Measurements from ENCODE around the gene TEX52. TPM values are rescaled to one million over a fixed set of nuclear protein-coding genes. Genes with fewer than 3 reads are reported as not detected.

The TEX52 gene
- total and polyA plus RNA-seq, 2 of the 8 experiments (the other 6 are each of a cell fraction or from before 2014, with no cell fraction given): not detected

GRCh38 chr12:2884810-2885209 lies 28.0 kb upstream of the TEX52 start:
- no peak overlapping the region for H2BK120ac ChIP-seq (replicated peaks; ENCODE audit: low read depth, low read length)
- H3K4ac ChIP-seq (replicated peaks; ENCODE audit: insufficient read length, low read depth, low read length): no peak overlapping the region
- FAIRE-seq (no peak), DNase-seq (ENCODE audit: low read depth in 1 of 2, low spot score in 2 of 2) (no peak)
- no peak overlapping the region for H4K8ac ChIP-seq (ENCODE audit: extremely low read depth, insufficient read depth, low read length)
- H3K36me3 ChIP-seq (ENCODE audit: control insufficient read depth in 2 of 4, insufficient read depth in 4 of 4, low read length in 3 of 4): peaks cover 8 to 37% (median 20%) of the 10 kb centered on the region in 4 experiments
- no peak overlapping the region for H3K18ac ChIP-seq (ENCODE audit: extremely low read depth, low read length)
- no peaks in the 10 kb centered on the region for H3K23me2 ChIP-seq (ENCODE audit: low read depth, low read length)
- H2AFZ ChIP-seq (ENCODE audit: low read length): no peak overlapping the region
- no peaks in the 10 kb centered on the region for H3K27me3 ChIP-seq (replicated peaks in 1 of 4; ENCODE audit: control insufficient read depth in 3 of 4, extremely low read depth in 1 of 4, insufficient read depth in 3 of 4, low read length in 3 of 4)
- no peak overlapping the region for H2BK12ac ChIP-seq (ENCODE audit: low read depth, low read length)
- no peak for TF ChIP-seq SUZ12 (IDR thresholded peaks at IDR 0.05; ENCODE audit: low read length)
- no peak for TF ChIP-seq FOSL1 (IDR thresholded peaks at IDR 0.05; ENCODE audit: insufficient read depth, low read depth, low read length)
- TF ChIP-seq POU5F1 (IDR thresholded peaks at IDR 0.05; ENCODE audit: low read depth, low read length): no peak
- no peak for TF ChIP-seq SIX5 (IDR thresholded peaks at IDR 0.05; ENCODE audit: low read depth, low read length)
- no peak overlapping the region for H3K14ac ChIP-seq (ENCODE audit: insufficient read length)
- H3K4me2 ChIP-seq (ENCODE audit: insufficient read depth in 1 of 2, low read depth in 2 of 2, low read length in 2 of 2): no peak overlapping the region
- no peak overlapping the region for H3K23ac ChIP-seq (ENCODE audit: insufficient read length)
- no peak overlapping the region for H3K27ac ChIP-seq (ENCODE audit: low read depth, low read length)
- H2BK5ac ChIP-seq (ENCODE audit: low read depth, low read length): no peak overlapping the region
- 91% methylated on average over 2 of the region's 2 CpGs; no CpG with 5 or more reads in 1 of the 2 experiments for WGBS, 2 experiments (ENCODE audit: extremely low coverage in 1 of 2, insufficient coverage in 1 of 2, insufficient read length in 1 of 2, insufficient replicate concordance in 2 of 2, low coverage in 1 of 2, low lambda C conversion rate in 2 of 2, missing lambda C conversion rate in 1 of 2)
- H3K79me1 ChIP-seq (ENCODE audit: low read depth, low read length): peaks cover 4% of the 10 kb centered on the region; the same call in 1 of the 2 replicates
- H4K5ac ChIP-seq (ENCODE audit: insufficient read length, low read depth, low read length): no peak overlapping the region
- H4K20me1 ChIP-seq (replicated peaks in 1 of 2; ENCODE audit: control insufficient read depth in 1 of 2, insufficient read depth in 2 of 2, low read length in 2 of 2): peaks cover 3 to 6% of the 10 kb centered on the region in 2 experiments
- H2AK5ac ChIP-seq (ENCODE audit: low read depth, low read length): no peak overlapping the region
- no peak overlapping the region for H2BK20ac ChIP-seq (ENCODE audit: low read length)
- H3K9me3 ChIP-seq (ENCODE audit: insufficient read depth in 2 of 2, low read depth in 1 of 2, low read length in 1 of 2): no peaks in the 10 kb centered on the region
- no peak overlapping the region; a peak in 1 of 7 replicates for H3K9ac ChIP-seq (replicated peaks in 1 of 4; ENCODE audit: extremely low read depth in 1 of 4, low read depth in 3 of 4, low read length in 3 of 4)
- peaks cover 0 to 31% of the 10 kb centered on the region in 2 experiments; a peak in 2 of 4 replicates for H3K79me2 ChIP-seq (ENCODE audit: control insufficient read depth in 1 of 2, insufficient read depth in 2 of 2, low read length in 2 of 2)
- ChIA-PET CTCF (ENCODE audit: partially characterized antibody) (interaction anchor here (0.6 to 15.6 kb wide), 27 partner anchors 8 to 202 kb away, joined by 3 to 143 read pairs (median 4); no protein-coding TSS in a partner anchor), POLR2A (ENCODE audit: partially characterized antibody) (interaction anchor here (0.8 to 1.4 kb wide), 7 partner anchors 9 to 103 kb away, joined by 3 to 12 read pairs (median 3); partner anchors contain the start of genes FOXM1 and RHNO1)
- no peak overlapping the region for H3K4me3 ChIP-seq (ENCODE audit: extremely low read depth in 1 of 4, insufficient read depth in 2 of 4, low read depth in 3 of 4, low read length in 4 of 4)
- no peak overlapping the region for H3K56ac ChIP-seq (replicated peaks; ENCODE audit: insufficient read length, low read depth, low read length)
- H2BK15ac ChIP-seq (ENCODE audit: low read length): no peak overlapping the region
- H3K4me1 ChIP-seq (replicated peaks in 1 of 4; ENCODE audit: control insufficient read depth in 3 of 4, insufficient read depth in 4 of 4, low read length in 3 of 4): peaks cover 0 to 5% (median 0%) of the 10 kb centered on the region in 4 experiments; a peak in 4 of 7 replicates
- no peak overlapping the region for H4K91ac ChIP-seq (replicated peaks; ENCODE audit: insufficient read length, low read length)
